HG03558 (cell line): Measurements from ENCODE around the gene MOK.
"Not testable (repeated sequence)": the region's sequence is repeated elsewhere in the genome, so short reads cannot be mapped to it uniquely, and the experiment has no call there.

Experiments used
- ATAC-seq: cut with Tn5 transposase; IDR thresholded peaks from one replicate; pipeline ENCODE4 v1.9.1; 2021; ENCODE audit warnings: moderate number of reproducible peaks; ENCODE audit not compliant: unreplicated experiment; ENCODE audit errors: extremely low read depth

MOK gene

GRCh38 chr14:102251161-102251560, 53.8 kb downstream of the MOK start:
- ATAC-seq = no peak

- ATAC-seq = no peak
Observed at GRCh38 chr14:102250636-102251035, 54.3 kb downstream of the MOK start.

- ATAC-seq = no peak
Observed at GRCh38 chr14:102249981-102250380, 55.0 kb downstream of the MOK start.

GRCh38 chr14:102249041-102249440, 55.9 kb downstream of the MOK start:
- no peak for ATAC-seq

GRCh38 chr14:102248121-102248520, 56.8 kb downstream of the MOK start:
- ATAC-seq = no peak

GRCh38 chr14:102246071-102246470, 58.9 kb downstream of the MOK start:
- no peak for ATAC-seq

GRCh38 chr14:102243795-102244194, 61.2 kb downstream of the MOK start:
- ATAC-seq = not testable (repeated sequence)

- ATAC-seq = no peak
Observed at GRCh38 chr14:102241147-102241546, 63.8 kb downstream of the MOK start.

- not testable (repeated sequence) for ATAC-seq
Observed at GRCh38 chr14:102240481-102240880, 64.5 kb downstream of the MOK start.

- no peak for ATAC-seq
Observed at GRCh38 chr14:102239231-102239630, 65.7 kb downstream of the MOK start.

GRCh38 chr14:102238766-102239165, 66.2 kb downstream of the MOK start:
- no peak for ATAC-seq

- ATAC-seq = no peak
Observed at GRCh38 chr14:102238131-102238530, 66.8 kb downstream of the MOK start.

GRCh38 chr14:102236026-102236425, 68.9 kb downstream of the MOK start:
- ATAC-seq = no peak

GRCh38 chr14:102235275-102235897, 69.6 kb downstream of the MOK start:
- no peak for ATAC-seq

- no peak for ATAC-seq
Observed at GRCh38 chr14:102234331-102235264, 70.4 kb downstream of the MOK start.

- ATAC-seq = no peak
Observed at GRCh38 chr14:102233081-102233480, 71.9 kb downstream of the MOK start.

- no peak for ATAC-seq
Observed at GRCh38 chr14:102232348-102232625, 72.7 kb downstream of the MOK start.

- no peak for ATAC-seq
Observed at GRCh38 chr14:102231476-102232347, 73.3 kb downstream of the MOK start.

- ATAC-seq = no peak
Observed at GRCh38 chr14:102230481-102231210, 74.3 kb downstream of the MOK start.

- no peak for ATAC-seq
Observed at GRCh38 chr14:102229739-102230092, 75.2 kb downstream of the MOK start.
